Skin epidermis (tissue), 12 donors: ENCODE measurements around the gene LRMDA.

ENCODE experiments used
- H3K27ac ChIP-seq, 21 experiments: fragments of 200-600 bp; sonication (generic) in 11 of 21; one replicate each; pipeline ENCODE4 v1.5.0; 2020; ENCODE audit warnings: mild to moderate bottlenecking in 3 of 21, inconsistent platforms in 2 of 21, moderate library complexity in 2 of 21
- H3K4me3 ChIP-seq, 7 experiments: fragments of 200-600 bp; sonication (generic) in 2 of 7; one replicate each; pipeline ENCODE4 v1.5.0; 2020; ENCODE audit warnings: inconsistent platforms in 2 of 7, mild to moderate bottlenecking in 2 of 7, moderate library complexity in 1 of 7

Gene LRMDA

DNA sequence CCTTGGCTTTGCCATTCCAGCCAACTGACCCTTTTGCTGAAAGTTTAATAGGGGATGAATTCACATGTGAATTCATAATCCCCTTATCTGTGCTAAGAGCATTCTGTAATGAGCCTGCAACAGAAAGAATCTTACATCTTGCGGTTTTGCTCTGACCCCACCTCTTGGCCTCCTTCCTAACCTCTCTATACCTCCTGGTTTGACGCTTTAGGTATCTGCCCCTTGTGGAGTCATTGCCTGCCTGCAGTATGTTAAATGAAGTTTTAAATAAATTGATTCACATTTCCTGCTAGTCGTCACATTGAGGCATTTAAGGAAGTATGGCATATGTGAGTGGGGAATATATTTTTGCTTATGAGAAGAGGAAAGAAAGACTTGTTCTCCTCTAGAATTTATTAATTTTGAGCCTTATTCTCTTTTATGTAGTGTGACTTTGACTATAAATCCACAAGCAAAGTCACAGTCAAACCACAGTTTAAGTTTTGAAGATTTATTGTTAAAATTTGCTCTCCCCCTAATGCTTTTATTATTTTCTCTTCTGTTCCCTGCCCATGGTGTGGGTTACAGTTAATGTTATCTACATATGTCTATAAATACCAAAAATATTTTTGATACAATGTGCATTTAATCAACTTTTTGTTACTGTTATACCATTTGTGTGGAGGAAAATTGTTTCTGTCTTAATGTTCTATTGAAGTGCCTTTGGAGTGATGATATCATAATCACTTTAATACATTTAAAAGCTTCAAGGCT lies 60.9 kb downstream of the LRMDA start:
- peak overlapping the region in 1 of 21 experiments; percentile 14 for H3K27ac ChIP-seq
- no peak overlapping the region for H3K4me3 ChIP-seq

DNA sequence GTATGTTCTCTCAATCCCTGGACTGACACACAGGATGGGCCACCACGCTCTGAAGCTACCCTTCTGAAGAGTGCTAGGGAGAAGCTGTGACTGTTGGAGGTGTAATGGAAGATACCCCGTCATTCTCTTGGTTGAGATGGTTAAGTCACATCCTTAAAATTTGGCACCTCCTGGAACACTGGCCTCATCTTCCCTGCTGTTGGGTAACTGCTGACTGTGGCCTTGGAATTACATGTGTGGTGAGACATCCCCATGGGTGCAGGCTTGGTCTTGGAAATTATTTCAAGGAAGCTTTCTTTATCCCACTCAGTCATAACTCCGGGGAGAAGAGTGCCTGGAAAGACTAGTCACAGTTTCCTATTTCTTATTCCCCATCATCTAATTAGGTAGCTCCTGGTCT lies 62.0 kb downstream of the LRMDA start:
- Histone ChIP-seq H3K4me3 (no peak overlapping the region), H3K27ac (no peak overlapping the region)

DNA sequence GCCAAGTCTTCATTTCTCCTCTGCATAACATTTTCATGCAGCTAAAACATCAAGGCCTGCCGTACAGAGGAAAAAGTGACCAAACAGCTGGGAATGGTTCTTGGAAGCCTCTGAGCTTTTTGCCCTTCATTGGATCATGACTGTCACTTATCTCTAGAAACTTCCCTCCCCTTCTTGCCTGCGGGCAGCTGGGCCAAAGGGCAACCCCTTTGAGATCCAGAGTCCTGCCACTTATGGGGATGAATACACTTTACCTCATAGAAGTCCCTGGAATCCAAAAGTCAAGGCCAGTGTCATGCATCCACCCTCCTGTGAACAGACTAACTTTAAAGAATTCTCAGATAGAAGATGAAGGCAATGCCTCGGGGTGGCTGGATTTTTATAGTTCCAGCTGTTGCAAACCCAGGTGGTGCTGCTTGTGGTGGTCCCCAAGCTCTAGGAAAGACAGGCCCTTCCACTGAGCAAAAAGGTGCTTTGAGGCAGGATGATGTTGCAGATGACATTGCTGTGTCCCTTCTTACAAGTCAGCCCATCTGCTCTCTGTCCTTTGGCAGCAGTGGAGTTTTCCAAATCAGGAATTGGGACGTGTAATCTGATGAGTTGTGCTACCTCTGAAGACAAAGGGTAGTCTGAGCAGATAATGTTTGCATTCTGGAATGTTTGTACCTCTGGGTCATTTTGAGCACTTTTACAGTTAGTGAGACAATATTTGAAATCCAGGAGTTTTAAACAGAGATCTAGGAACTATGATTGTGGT lies 64.2 kb downstream of the LRMDA start:
- no peak overlapping the region for H3K27ac ChIP-seq
- H3K4me3 ChIP-seq: no peak overlapping the region

DNA sequence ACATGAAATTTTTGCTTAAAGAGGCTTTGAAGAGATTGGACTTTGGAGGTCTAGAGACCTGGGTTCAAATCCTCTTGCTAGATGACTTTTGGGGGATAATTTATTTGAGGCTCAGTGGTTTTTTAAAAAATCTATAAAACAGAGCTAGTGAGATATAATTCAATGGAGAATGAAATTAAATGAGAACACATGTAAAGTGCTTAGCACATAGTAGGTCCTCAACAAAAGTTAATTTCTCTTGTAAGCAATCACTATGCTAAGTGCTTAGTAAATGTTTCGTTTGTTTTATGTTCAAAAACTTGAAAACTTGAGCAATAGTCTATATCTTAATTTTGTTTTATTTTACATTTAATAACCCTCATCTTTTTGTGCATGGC lies 64.8 kb downstream of the LRMDA start:
- Histone ChIP-seq H3K4me3 (no peak overlapping the region), H3K27ac (no peak overlapping the region)

DNA sequence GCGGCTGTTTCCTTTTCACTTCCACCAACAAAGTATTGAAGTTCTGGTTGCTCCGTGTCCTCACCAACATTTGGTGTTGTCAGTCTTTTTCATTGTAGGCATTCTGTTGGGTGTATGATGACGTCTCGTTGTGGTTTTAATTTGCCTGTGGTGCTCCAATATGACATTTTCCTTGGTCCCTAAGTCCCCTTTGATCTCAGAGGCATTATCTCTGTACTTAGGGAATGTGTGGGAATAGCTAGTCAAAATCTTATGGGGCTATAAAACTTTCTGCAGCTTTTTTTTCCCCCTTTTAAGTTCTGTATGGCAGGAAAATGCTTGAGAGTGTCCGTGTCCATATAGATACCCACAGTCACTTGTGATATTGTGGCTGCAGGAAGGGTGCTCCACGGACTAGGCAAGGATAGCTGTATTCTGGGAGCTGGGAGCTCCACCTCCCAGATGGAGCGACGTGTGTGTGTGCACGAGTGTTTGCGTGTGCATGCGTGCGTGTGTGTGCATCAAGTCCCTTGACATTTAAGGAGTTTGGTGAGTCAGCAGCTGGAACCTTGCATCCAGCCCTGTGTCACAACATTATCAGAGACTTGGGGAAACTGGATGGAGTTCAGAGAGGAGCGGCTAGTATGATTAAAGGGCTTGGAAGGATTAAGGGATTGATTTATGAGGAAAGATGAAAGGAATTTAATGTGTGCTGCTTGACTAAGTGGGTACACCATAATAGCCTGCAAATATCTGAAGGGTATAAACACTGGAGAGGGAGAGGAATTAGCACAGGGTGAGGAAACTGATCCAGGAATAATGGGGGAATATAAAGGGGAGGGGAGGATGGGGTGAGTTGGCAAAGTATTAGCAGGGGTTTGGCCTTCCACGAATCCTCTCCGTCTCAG lies 66.8 kb downstream of the LRMDA start:
- Histone ChIP-seq H3K27ac (peak overlapping the region in 1 of 21 experiments; percentile 9), H3K4me3 (no peak overlapping the region)

DNA sequence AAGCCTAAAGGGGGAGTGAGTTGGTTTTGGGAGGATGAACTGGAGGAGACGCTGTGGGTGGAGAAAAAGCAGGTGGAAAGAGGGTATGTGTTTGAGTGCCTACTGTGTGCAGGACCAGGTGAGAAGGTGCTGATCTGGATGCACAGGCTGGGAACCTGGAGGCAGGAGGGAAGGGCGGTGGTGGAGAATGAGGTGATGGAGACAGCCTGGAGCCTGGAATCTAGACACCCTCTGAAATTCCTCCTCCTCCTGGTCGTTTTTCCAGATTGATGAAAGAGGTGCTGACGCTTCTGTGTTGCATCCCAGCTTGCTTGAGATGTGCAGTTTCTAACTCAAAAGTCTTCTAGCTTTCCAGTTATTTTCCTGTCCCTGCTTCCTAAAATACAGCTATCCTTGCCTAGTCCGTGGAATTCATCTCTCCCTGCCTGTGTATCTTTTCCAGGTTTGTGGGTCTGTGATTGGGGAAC lies 67.5 kb downstream of the LRMDA start:
- H3K4me3 ChIP-seq: no peak overlapping the region
- peak overlapping the region in 1 of 21 experiments; percentile 9 for H3K27ac ChIP-seq

DNA sequence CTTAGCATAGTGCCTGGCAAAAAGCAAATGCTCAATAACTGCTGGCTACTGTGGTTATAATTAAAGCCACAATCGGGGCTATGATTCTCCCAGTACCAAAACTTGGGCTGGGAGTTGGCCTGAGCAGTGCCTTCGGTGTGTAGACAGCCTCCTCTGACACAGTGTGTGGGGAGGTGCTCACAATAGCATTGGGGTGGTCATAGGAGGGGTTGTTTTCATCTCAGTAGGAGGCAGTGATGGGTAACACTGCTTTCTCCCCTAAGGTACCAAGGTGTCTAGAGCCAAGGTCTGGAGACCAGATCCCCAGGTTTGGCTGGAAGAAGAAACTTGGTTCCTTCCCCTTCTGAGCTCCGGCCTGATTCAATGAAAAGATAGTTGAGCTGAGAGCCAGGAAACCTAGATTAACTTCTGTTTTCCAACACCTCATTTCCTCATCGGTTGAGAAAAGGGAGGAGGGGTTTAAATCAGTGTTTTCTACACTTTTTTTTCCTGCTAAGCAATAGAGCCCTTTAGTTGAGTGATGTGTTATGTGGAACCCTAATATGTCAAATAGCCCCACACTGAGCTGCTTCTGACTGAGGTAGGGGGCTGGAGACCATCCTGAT lies 68.2 kb downstream of the LRMDA start:
- Histone ChIP-seq H3K27ac (peak overlapping the region in 1 of 21 experiments; percentile 9), H3K4me3 (no peak overlapping the region)

DNA sequence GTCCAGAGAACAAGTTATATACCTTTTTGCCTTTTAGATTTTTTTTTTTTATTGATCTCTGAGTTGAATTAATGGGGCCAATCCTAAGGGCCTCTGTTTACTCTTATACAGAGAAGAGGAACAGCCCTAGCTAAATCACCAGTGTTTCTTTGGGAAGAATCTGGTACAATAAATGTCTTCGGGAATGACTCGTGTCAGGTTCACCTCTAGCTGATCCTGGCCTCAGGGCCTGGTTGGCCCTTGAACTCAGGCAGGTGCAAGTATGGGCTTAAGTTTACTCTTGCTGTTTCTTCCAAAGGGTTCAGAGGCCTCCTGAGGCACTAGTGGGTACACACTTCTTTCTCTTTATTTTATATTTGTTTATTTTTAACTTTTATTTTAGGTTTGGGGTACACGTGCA lies 71.0 kb downstream of the LRMDA start:
- Histone ChIP-seq H3K4me3 (no peak overlapping the region), H3K27ac (no peak overlapping the region)

DNA sequence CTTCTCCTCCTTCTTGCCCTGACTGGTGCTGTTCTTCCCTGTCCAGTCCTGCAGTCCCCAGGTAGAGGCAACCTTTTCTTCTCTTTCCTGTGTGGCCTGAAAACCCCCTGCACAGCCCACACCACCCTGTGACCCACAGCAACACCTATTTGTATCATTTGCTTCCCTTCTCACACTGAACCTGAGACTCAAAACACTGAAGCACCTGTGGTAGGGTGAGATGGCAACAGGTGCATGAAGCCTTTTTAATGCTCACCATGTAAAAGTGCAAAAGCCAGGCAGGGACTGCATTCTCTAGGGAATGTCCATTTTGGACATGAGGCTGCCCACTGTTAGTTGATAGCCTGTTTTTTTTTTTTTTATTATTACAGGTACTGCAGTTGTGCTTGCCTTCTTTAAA lies 71.4 kb downstream of the LRMDA start:
- H3K27ac ChIP-seq: no peak overlapping the region
- no peak overlapping the region for H3K4me3 ChIP-seq

DNA sequence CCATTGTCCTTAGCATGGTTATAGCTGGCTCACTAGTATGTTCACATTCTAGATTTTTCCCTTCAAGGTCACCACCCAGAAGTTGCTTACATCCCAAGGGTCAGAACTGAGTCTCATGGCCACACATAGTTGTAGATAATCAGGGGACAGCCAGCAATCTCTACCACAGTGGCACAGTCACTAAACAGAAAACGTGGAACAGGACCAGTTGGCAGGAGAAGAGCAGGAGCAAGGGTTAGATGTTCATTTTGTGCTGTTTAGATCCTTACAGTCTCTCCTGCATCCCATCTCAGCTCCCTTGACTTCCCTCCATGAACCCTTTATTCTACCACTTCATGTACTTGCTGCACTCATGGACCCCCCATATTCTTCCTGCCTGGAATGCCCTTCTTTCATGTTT lies 73.9 kb downstream of the LRMDA start:
- Histone ChIP-seq H3K27ac (no peak overlapping the region), H3K4me3 (no peak overlapping the region)

DNA sequence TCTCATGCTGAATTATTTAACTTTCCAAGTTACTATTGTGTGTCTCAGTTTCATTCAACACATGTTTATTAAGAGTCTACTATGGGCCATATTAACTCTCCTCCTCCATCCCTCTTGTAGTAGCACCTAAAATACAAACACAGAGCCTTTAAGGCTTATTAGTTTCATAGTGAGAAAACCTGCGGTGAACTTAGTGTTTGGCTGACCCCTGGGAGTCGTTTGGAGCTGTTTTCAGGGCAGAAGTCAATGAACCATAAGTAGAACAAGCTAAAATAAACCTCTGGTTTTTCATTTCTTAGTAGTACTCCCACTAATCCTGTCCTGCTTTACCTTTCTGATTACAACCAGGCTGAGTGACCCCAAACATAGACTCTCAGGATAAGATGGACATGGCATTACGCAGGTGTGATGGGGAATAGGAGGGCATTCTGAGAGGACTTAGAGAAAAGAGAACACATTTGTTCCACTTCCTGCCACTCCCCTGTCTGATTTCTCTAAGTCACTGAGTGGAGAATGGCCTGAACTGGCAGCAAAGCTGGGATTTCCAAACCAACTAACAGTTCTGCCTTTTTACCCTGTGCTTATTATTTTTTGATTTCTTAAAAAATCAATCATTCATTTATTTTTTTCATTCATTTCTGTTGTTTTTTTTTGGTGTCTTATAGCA lies 74.5 kb downstream of the LRMDA start:
- Histone ChIP-seq H3K27ac (no peak overlapping the region), H3K4me3 (no peak overlapping the region)

DNA sequence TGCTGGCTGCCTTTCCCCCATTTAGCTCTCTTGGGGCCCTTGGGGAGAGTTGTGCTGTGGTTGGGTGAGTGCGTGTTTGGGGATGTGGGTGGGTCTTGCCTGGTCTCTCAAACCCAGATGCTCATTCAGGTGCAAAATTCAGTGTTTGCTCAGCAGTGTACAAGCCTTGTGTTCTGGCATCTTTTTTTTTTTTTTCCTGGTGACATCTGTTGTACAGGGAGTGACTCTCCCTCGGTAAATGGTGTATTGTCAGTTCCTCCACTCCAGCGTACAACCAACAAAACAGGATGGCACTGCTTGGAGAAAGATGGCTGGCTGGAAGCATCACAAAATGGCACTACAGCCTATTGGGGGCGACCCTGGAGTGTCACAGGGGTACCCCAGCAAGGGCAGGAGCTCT lies 75.5 kb downstream of the LRMDA start:
- Histone ChIP-seq H3K4me3 (no peak overlapping the region), H3K27ac (peak overlapping the region in 2 of 21 experiments; percentile 33 to 38)

DNA sequence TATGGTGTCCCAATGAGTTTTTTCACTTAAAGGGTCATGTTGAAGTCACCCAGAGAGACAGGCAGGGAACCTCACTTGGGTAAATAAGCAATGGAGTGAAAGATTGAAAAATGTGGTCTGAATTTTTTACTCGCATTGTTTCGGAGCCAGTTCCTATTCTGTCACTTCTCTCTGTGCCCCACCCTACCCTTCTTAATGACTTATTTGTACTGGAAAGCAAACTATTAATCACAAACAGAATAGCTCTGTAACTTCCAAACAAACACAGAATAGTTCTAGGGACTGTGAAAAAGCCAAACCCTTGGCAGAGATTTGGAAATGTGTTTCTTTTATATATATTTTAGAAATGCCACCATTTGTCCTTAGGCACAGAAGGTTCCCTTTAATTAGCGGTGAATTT lies 76.0 kb downstream of the LRMDA start:
- peak overlapping the region in 4 of 21 experiments; percentile 29 to 38 (median 32) for H3K27ac ChIP-seq
- H3K4me3 ChIP-seq: no peak overlapping the region

DNA sequence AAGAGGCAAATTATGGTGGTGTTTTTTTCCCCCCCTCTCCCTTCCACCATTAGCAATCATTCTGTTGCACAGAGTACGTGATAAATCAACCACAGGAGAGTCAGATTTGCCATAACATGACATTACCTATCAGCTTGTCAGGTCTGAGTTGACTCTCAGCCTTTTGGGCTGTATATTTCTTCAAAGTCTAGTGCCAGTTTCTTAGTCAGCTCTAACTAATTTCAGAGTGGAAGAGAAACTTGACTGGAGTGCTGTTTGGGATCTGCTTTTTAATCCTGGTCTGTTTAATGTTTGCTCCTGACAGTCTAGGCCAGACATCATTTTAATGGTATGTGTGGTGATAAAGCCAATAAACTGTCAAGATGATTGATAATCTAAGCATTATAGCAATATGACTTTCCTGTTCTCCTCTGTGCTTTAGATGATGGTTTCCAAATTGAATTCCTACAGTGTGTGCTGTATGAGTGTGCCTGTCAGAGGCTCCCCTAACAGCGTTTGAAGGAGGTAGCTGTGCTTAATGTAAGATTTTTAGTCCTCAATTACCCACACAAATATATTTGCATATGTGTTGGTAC lies 76.9 kb downstream of the LRMDA start:
- H3K27ac ChIP-seq: peak overlapping the region in 7 of 21 experiments; percentile 3 to 38 (median 29)
- H3K4me3 ChIP-seq: no peak overlapping the region

DNA sequence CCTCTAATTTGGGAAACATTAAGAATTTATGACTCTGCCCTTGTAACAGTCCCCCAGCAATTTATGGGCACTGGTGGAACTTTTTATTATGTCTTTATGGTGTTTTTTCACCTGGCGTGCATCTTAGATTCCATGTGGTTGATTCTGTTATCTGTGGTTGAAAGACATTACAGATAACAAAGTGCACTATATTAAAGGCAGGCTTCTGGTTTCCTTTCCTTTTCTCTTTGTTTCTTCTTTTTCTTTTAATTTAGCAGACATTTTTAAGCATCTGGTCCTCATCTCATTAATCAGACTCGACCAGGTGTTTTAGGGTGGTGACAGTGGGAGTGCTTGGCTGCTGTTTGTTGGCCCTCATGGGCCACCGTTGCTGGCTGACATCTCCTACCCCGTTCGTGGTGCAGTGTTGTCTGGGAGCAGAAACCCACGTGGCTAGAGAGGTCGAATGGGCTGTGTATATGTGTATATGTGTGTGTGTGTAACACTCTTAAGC lies 77.4 kb downstream of the LRMDA start:
- H3K27ac ChIP-seq: peak overlapping the region in 7 of 21 experiments; percentile 3 to 55 (median 29)
- no peak overlapping the region for H3K4me3 ChIP-seq

DNA sequence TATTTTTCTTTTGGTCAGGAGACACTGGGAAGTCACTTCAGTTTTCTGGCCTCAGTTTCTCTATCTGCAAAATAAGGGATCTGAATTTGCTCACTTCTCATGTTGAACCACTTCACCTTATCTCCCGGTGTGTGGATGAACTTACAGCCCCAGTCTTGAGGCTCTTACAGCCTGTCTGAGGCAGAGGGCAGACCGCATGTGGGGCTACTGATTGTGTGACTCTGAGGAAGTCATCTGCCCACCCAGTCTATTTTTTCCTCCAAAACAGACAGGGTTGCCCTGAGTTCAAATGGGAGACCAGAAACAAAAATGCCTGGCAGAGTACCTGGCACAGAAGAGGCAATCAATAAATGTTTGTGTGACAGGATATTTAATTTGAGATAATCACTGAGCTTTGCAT lies 78.3 kb downstream of the LRMDA start:
- no peak overlapping the region for H3K4me3 ChIP-seq
- H3K27ac ChIP-seq: peak overlapping the region in 1 of 21 experiments; percentile 34

DNA sequence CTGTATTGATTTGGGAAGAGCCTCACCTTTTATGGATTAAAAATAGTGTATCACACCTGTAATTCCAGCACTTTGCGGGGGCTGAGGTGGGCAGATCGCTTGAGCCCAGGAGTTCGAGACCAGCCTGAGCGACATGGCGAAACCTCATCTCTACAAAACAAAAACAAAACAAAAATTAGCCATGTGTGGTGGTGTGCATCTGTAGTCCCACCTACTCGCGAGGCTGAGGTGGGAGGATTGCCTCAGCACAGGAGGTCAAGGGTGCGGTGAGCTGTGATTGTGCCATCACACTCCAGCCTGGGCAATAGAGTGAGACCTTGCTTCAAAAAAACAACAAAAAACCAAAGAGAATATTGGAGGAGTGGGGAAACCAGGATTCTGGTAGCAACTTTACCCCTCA lies 79.6 kb downstream of the LRMDA start:
- Histone ChIP-seq H3K4me3 (no peak overlapping the region), H3K27ac (no peak overlapping the region)

DNA sequence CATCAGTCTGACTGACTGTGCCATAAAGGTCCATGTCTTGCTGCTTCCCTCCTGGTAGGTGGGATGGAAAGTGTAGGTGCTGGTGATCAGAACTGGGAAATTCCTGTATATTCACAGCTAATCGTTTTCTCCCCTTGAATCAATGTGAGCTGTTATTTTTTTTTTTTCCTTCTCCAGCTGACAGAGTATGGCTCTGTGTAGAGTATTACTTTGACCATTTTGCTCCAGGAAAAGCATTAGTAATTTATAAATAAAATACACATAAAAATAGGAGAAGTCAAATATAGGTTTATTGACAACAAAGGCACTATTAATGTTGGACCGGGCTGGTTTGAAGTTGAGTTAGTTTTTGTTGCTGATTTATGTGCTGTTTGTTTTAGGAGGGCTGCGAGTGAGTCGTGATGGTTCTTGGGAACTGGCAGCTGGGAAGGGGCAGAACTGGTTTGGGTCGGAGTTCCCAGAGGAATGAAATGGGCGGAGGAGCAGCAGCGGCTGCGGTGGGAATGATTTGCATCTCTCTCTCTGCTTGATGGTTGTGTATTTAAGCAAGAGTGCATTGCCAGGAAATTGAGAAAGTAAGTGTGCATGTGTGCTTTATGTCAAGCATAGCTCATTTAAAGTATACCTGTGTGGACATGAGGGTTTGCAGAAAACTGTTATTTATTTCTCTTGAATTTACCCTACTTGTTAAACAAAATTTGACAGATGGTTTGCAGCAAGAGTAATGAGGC lies 80.9 kb downstream of the LRMDA start:
- Histone ChIP-seq H3K4me3 (no peak overlapping the region), H3K27ac (no peak overlapping the region)
